NB4 (cell line): Measurements from ENCODE around the gene UBE4B.

Experiments
- CTCF ChIP-seq: IDR thresholded peaks from one replicate; pipeline ENCODE4 v1.5.1; 2012; ENCODE audit warnings: low read depth, low read length
- POLR2A ChIP-seq: IDR thresholded peaks from 2 replicates; pipeline ENCODE4 v1.6.1; 2011; ENCODE audit warnings: mild to moderate bottlenecking; ENCODE audit not compliant: insufficient read length; ENCODE audit errors: extremely low read depth

- no peak for TF ChIP-seq CTCF
- no peak for TF ChIP-seq POLR2A
These were observed 180.5 kb downstream of the UBE4B start for GRCh38 chr1:10213186-10213705.
